AG10803 (cell line): ENCODE results near the gene RFC2.
"Not testable (repeated sequence)": the region's sequence is repeated elsewhere in the genome, so short reads cannot be mapped to it uniquely, and the experiment has no call there.

Experiments used
- DNase-seq: peaks from one replicate; pipeline ENCODE4 v3.0.0; 2010; ENCODE audit warnings: low read depth
- H3K4me3 ChIP-seq: 2 replicates; pipeline ENCODE4 v1.5.1; 2011; ENCODE audit warnings: mild to moderate bottlenecking, low read length, control low read depth
- TF ChIP-seq, protein P1 (sequence below): conservative IDR thresholded peaks from 2 replicates; pipeline ENCODE4 v1.5.1; 2011; ENCODE audit warnings: mild to moderate bottlenecking, low read length, control low read depth, inconsistent platforms

The RFC2 gene

DNA sequence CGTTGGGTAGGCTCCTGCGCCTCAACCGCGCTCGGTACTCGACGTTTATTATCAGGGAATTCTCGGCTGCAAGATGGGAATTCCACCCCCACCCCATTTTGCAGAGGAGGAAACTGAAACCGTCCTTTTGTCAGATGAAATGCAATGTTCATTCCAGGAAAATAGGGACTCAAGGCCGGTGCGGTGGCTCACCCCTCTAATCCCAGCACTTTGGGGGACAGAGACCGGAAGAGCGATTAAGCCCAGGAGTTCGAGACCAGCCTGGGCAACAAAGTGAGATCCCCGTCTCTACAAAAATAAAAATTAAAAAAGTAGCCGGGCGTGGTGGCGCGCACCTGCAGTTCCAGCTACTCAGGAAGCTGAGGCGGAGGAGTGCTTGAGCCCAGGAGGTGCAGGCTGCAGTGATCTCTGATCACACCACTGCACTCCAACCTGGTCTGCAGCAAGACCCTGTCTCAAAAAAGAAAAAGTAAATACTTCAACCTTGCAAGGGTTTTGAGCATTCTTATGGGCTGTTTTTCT, 720 bp upstream of the RFC2 start:
- peak overlapping the region; percentile 94 for H3K4me3 ChIP-seq
- no peak for DNase-seq
- TF ChIP-seq, protein P1, sequence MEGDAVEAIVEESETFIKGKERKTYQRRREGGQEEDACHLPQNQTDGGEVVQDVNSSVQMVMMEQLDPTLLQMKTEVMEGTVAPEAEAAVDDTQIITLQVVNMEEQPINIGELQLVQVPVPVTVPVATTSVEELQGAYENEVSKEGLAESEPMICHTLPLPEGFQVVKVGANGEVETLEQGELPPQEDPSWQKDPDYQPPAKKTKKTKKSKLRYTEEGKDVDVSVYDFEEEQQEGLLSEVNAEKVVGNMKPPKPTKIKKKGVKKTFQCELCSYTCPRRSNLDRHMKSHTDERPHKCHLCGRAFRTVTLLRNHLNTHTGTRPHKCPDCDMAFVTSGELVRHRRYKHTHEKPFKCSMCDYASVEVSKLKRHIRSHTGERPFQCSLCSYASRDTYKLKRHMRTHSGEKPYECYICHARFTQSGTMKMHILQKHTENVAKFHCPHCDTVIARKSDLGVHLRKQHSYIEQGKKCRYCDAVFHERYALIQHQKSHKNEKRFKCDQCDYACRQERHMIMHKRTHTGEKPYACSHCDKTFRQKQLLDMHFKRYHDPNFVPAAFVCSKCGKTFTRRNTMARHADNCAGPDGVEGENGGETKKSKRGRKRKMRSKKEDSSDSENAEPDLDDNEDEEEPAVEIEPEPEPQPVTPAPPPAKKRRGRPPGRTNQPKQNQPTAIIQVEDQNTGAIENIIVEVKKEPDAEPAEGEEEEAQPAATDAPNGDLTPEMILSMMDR, result no peak

DNA sequence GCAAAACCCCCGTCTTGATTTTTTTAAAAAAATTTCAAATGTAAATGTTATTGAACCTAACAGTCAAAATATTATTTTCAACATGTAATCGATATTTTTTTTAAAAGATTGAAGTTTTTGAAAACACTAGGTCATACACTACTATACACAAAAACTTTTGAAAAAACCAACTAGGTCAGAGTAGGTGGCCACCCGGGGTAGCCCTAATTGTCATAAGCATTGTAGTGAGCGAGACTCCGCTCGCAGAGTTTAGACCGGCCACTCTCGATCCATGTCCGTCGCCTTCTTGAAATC, 417 bp downstream of the RFC2 start:
- TF ChIP-seq, protein P1, result no peak
- H3K4me3 ChIP-seq, result peak overlapping the region; percentile 94
- DNase-seq, result no peak

DNA sequence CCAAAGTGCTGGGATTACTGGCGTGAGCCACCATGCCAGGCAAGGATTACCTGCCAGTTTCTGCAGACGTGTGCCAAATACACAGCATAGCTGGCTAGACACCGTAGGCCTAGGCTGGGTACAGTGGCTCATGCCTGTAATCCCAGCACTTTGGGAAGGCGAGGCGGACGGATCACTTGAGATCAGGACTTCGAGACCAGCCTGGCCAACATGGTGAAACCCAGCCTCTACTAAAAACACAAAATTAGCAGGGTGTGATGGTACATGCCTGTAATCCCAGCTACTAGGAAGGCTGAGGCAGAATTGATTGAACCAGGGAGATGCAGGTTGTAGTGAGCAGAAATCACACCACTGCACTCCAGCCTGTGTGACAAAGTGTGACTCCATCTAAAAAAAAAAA, 868 bp downstream of the RFC2 start:
- H3K4me3 ChIP-seq, result peak overlapping the region; percentile 94
- no peak for DNase-seq
- TF ChIP-seq, protein P1, result no peak

DNA sequence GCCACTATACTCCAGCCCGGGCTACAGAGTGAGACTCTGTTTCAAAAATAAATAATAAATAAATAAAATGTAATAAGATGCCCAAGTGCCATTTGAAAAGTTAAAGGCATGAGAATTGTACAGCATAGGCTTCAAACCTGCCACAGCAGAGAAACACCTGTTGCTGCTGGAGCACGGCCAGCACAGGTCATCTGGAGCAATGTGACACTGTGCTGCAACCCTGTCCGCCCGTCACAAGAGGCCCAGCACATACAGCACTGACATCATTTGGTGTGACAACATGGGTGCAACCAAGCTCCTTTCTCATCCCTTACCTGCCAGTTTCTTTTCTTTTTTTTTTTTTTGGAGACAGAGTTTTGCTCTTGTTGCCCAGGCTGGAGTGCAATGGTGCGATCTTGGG, 1.3 kb downstream of the RFC2 start:
- TF ChIP-seq, protein P1, result no peak
- H3K4me3 ChIP-seq, result no peak overlapping the region
- no peak for DNase-seq

DNA sequence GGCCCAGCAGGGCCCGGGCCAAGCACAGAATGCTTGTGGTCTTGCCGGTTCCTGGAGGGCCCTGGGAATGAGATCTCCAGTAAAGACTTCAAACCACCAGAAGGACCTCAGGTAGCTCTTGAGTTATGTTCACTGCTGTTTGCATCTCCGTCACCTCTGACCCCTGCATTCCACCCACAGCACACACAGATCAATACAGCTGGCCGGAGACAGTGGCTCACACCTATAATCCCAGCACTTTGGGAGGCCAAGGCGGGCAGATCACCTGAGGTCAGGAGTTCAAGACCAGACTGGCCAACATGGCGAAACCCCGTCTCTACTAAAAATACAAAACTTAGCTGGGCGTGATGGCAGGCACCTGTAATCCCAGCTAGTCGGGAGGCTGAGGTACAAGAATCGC, 5.1 kb downstream of the RFC2 start:
- not testable (repeated sequence) for H3K4me3 ChIP-seq, DNase-seq

DNA sequence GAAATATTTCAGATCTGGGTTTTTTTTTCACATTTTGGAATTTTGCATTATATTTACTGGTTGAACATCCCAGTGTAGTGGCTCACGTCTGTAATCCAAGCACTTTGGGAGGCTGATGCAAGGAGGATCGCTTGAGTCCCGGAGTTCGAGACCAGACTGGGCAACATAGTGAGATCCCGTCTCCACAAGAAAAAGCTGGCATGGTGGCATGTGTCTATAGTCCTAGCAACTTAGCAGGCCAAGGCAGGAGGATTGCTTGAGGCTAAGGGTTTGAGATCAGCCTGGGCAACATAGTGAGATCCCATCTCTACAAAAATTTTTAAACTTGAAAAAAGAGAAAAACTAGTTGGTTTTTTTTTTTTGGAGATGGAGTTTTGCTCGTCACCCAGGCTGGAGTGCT, 6.0 kb downstream of the RFC2 start:
- DNase-seq, result no peak
- TF ChIP-seq, protein P1, result no peak
- H3K4me3 ChIP-seq, result no peak overlapping the region

DNA sequence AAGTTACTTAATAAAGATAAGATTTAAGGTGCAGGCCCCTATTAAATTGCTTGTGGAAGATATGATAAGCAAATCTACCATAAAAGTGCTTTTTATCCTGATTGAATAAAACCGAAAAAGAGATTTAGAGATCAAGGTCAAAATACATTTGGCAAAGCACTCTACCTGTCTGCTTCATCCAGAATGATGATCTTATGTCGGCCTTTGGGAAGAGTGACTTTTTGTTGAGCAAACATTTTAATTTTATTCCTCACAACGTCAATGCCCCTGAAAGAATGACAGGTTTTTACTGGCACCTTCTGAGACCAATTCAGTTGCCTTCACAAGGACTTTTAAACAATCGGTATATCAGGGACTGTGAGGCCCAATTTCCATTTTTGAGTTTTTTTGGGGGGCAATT, 7.7 kb downstream of the RFC2 start:
- DNase-seq, result no peak
- H3K4me3 ChIP-seq, result no peak overlapping the region
- TF ChIP-seq, protein P1, result no peak

DNA sequence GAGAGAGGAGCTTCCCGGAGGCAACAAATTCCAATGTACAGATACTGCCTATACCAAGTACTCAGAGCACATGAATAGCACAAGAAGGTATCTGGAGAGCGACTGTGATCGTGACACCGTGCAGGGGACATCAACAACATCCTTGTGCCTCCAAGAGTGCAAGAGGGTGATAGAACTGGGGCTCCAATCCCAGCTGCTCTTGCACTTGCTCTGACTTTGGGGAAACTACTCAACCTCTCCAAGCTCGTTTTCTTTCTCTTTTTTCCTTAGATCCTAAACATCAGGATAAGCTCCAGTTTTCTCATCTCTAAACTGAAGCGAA, 12.1 kb downstream of the RFC2 start:
- TF ChIP-seq, protein P1, result no peak
- H3K4me3 ChIP-seq, result no peak overlapping the region
- DNase-seq, result no peak
